GM10248 (cell line): Measurements from ENCODE around the gene AMBP.

Experiments used
- CTCF ChIA-PET: fragments of 300-600 bp; sonication (Branson Sonifier 250); formaldehyde crosslinking; extraction: SDS; loops from one replicate; lab custom pipeline; 2021; ENCODE audit warnings: antibody characterized with exemption; lab: Yijun Ruan, JAX
- POLR2A ChIA-PET: fragments of 350-650 bp; sonication (Branson Sonifier 250); formaldehyde crosslinking; extraction: SDS; loops from one replicate; lab custom pipeline; 2020; ENCODE audit warnings: antibody characterized with exemption; lab: Yijun Ruan, JAX
- DNase-seq: peaks from one replicate; pipeline ENCODE4 v3.0.0; 2012; ENCODE audit errors: extremely low spot score
- TF ChIP-seq, protein P1 (sequence below): IDR thresholded peaks from 2 replicates; pipeline ENCODE4 v1.5.1; 2012; ENCODE audit warnings: mild to moderate bottlenecking, low read depth; ENCODE audit errors: extremely low read depth, missing control alignments, control extremely low read depth

Gene AMBP

GRCh38 chr9:114107286-114108001 is 29.3 kb upstream of the AMBP start:
- POLR2A ChIA-PET: no interaction called here
- TF ChIP-seq, protein P1, sequence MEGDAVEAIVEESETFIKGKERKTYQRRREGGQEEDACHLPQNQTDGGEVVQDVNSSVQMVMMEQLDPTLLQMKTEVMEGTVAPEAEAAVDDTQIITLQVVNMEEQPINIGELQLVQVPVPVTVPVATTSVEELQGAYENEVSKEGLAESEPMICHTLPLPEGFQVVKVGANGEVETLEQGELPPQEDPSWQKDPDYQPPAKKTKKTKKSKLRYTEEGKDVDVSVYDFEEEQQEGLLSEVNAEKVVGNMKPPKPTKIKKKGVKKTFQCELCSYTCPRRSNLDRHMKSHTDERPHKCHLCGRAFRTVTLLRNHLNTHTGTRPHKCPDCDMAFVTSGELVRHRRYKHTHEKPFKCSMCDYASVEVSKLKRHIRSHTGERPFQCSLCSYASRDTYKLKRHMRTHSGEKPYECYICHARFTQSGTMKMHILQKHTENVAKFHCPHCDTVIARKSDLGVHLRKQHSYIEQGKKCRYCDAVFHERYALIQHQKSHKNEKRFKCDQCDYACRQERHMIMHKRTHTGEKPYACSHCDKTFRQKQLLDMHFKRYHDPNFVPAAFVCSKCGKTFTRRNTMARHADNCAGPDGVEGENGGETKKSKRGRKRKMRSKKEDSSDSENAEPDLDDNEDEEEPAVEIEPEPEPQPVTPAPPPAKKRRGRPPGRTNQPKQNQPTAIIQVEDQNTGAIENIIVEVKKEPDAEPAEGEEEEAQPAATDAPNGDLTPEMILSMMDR: no peak

GRCh38 chr9:114105236-114105635 is 27.1 kb upstream of the AMBP start:
- ChIA-PET CTCF (interaction anchor here (1.5 to 6.1 kb wide), 2 partner anchors 16 to 22 kb away, joined by 3 to 35 read pairs; no protein-coding TSS in a partner anchor), POLR2A (no interaction called here)
- TF ChIP-seq, protein P1: no peak
- DNase-seq: no peak

More at GRCh38 chr9:114107286-114108001, 29.3 kb upstream of the AMBP start:
- no peak for DNase-seq
- CTCF ChIA-PET: interaction anchor here (0.7 to 6.1 kb wide), 20 partner anchors 8 to 440 kb away, joined by 3 to 50 read pairs (median 4); partner anchors contain the start of gene KIF12

DNA sequence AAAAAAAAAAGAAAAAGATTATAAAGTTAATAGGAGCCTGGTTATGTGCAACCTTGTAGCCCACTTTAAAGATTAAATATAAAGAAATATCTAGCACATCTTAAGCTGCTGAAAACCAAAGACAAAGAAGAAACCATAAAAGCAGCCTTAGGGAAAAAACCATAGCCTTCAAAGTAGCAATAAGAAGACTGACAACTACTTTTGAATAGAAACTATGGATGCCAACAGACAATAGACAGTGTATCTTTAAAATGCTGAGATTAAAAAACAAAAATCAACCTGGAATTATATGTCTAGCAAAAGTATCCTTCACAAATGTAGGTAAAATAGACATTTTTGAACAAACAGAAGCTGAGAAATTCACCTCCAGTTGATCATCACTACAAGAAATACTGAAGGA is 24.4 kb upstream of the AMBP start:
- POLR2A ChIA-PET: no interaction called here
- CTCF ChIA-PET: interaction anchor here (1.7 to 6.6 kb wide), 2 partner anchors 19 to 189 kb away, joined by 5 to 31 read pairs; no protein-coding TSS in a partner anchor
- DNase-seq: no peak
- TF ChIP-seq, protein P1: no peak

GRCh38 chr9:114100536-114100935 is 22.4 kb upstream of the AMBP start:
- CTCF ChIA-PET: interaction anchor here (1.0 to 6.6 kb wide), 2 partner anchors 11 to 17 kb away, joined by 3 to 31 read pairs; no protein-coding TSS in a partner anchor
- POLR2A ChIA-PET: no interaction called here

GRCh38 chr9:114099669-114100270 is 21.7 kb upstream of the AMBP start:
- CTCF ChIA-PET: interaction anchor here (1.0 to 6.6 kb wide), 5 partner anchors 8 to 191 kb away, joined by 3 to 31 read pairs (median 5); no protein-coding TSS in a partner anchor
- TF ChIP-seq, protein P1: no peak
- POLR2A ChIA-PET: no interaction called here
- DNase-seq: no peak

More at GRCh38 chr9:114100536-114100935, 22.4 kb upstream of the AMBP start:
- TF ChIP-seq, protein P1: no peak
- no peak for DNase-seq

GRCh38 chr9:114098936-114099668 is 21.0 kb upstream of the AMBP start, which contains the start of gene KIF12:
TSS of gene KIF12 (minus strand) at chr9:114099292. CDS start at chr9:114099276, 16 bp downstream.
- POLR2A ChIA-PET: no interaction called here
- CTCF ChIA-PET: interaction anchor here (1.0 to 6.6 kb wide), 5 partner anchors 9 to 192 kb away, joined by 3 to 31 read pairs (median 5); no protein-coding TSS in a partner anchor
- DNase-seq: no peak
- TF ChIP-seq, protein P1: no peak
